Kidney epithelial cell (primary cell): ENCODE results near the gene ZC3H8. TPM values are rescaled to one million over a fixed set of nuclear protein-coding genes. Genes with fewer than 3 reads are reported as not detected.

Experiments used
- DNase-seq: peaks from one replicate; pipeline ENCODE4 v3.0.0-alpha.2; 2010; ENCODE audit warnings: low read depth
- H3K27me3 ChIP-seq: 2 replicates; pipeline ENCODE4 v1.6.0; 2011; ENCODE audit warnings: low read length; ENCODE audit not compliant: control insufficient read depth, insufficient read depth
- H3K36me3 ChIP-seq: 2 replicates; pipeline ENCODE4 v1.5.1; 2011; ENCODE audit warnings: low read length; ENCODE audit not compliant: control insufficient read depth, insufficient read depth
- H3K4me3 ChIP-seq: 2 replicates; pipeline ENCODE4 v1.5.1; 2011; ENCODE audit warnings: low read depth, mild to moderate bottlenecking, control low read depth, low read length
- total RNA-seq: library from RNA; depleted of rRNA; stranded (reverse); fragments of >200 nt; gene quantifications from 2 replicates; pipeline ENCODE4 v1.2.3, GENCODE V29; 2015
- TF ChIP-seq, protein P1 (sequence below): IDR thresholded peaks from 2 replicates; pipeline ENCODE4 v1.5.1; 2011; ENCODE audit warnings: mild to moderate bottlenecking, moderate library complexity, low read length, control low read depth, inconsistent platforms; ENCODE audit not compliant: insufficient read depth, poor library complexity, severe bottlenecking

The ZC3H8 gene
- total RNA-seq, 1 donor from 2014 or later, result 47.5 TPM

DNA sequence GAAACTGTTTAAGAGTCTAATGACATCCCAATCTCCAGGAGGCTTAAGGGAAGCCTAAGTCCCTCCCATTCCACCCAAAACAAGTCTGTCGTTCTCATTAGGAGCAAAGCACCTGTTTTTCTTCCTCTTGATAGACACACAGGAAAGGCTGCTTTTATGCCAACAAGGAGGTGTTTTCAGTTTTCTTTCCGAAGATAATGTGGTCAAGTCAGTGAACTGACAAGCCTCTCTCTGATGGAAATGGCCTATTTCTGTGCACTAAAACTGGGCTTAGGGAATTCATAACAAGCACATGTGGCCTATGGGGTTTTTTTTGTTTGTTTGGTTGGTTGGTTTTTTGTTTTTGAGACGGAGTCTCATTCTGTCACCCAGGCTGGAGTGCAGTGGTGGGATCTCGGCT is 80.5 kb downstream of the ZC3H8 start:
- H3K4me3 ChIP-seq, result no peak overlapping the region
- no peaks in the 10 kb centered on the region for H3K27me3 ChIP-seq
- peak; percentile 16 for DNase-seq
- TF ChIP-seq, protein P1, sequence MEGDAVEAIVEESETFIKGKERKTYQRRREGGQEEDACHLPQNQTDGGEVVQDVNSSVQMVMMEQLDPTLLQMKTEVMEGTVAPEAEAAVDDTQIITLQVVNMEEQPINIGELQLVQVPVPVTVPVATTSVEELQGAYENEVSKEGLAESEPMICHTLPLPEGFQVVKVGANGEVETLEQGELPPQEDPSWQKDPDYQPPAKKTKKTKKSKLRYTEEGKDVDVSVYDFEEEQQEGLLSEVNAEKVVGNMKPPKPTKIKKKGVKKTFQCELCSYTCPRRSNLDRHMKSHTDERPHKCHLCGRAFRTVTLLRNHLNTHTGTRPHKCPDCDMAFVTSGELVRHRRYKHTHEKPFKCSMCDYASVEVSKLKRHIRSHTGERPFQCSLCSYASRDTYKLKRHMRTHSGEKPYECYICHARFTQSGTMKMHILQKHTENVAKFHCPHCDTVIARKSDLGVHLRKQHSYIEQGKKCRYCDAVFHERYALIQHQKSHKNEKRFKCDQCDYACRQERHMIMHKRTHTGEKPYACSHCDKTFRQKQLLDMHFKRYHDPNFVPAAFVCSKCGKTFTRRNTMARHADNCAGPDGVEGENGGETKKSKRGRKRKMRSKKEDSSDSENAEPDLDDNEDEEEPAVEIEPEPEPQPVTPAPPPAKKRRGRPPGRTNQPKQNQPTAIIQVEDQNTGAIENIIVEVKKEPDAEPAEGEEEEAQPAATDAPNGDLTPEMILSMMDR, result no peak
- H3K36me3 ChIP-seq, result no peaks in the 10 kb centered on the region

DNA sequence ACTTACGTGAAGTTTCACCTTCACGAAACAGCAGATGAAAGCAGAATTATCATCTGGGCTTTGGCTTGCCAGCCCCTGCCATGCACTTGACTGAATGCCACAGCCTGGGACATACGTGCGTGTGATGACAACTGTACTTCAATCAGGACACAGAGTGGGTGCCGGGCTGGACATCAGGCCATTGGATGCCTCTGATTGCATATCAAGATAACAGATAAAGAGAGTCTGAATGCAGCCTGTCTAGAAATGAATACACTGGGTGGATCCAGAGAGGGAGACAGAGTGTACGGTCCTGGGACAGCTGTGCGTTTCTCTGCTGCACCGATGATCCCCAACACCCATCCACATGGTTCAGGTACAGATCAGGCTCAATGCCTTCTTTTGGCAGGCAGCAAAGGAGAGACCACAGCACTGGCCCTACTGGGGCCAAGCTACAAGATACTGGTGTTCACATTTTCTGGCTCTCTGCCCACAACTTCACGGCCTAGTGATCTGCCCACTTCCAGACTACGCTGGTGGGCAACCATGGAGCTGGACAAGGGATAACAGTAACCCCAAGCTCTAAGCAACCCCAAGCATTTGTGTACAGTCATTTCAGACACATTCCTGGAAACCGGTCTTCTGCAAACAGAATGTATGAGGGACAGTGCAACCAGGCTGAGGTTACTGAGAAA is 81.1 kb downstream of the ZC3H8 start:
- Histone ChIP-seq H3K36me3 (no peaks in the 10 kb centered on the region), H3K27me3 (no peaks in the 10 kb centered on the region), H3K4me3 (no peak overlapping the region)
- peak; percentile 75 for DNase-seq
- TF ChIP-seq, protein P1, result no peak

DNA sequence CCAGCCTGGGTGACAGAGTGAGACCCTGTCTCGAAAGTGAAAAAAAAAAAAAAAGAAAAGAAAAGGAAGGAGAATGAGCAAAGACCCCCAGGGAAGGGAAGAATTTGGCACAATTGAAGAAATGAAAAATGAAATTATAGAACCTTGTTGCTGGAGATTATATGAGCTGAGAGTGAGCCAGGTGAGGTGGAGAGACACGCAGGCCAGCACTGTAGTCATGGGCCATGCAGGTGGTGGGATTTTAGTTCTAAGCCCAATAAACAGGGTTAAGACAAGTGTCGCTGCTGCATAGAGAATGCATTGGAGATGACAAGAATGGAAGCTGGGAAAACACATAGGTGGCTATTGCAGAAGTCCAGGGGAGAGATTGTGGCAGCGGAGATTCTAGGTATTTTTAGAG is 84.3 kb downstream of the ZC3H8 start:
- H3K36me3 ChIP-seq, result no peaks in the 10 kb centered on the region
- TF ChIP-seq, protein P1, result no peak
- H3K4me3 ChIP-seq, result no peak overlapping the region
- H3K27me3 ChIP-seq, result no peaks in the 10 kb centered on the region
- DNase-seq, result no peak

DNA sequence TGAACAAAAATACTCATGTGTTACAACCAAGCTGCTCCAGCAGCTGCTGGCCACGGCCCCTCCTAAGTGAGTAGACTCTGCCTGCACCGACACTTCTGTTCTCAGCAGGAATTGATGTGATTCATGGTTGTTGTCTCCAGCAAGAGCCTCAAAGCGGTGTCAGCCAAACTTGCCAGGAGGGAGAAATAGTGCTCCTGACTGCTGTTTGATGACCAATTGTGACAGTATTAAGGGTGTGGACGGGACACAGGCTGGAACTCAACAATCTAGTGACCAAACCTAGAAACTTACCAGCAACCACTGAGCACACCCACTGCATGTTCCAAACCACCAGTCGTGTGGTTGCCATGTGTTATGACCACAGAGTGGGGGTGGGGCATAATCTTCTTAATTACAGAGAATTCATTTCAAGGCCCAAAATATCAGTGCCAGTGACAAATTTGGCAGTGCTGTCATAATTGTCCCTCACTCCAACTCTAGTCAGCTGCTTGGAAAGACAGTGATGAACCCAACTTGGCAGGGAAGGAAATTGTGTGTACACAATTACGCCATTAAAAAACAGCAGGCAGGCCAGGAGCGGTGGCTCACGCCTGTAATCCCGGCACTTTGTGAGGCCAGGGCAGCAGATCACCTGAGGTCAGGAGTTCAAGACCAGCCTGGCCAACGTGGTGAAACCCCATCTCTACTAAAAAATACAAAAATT is 86.3 kb downstream of the ZC3H8 start:
- H3K36me3 ChIP-seq, result no peaks in the 10 kb centered on the region
- no peaks in the 10 kb centered on the region for H3K27me3 ChIP-seq
- DNase-seq, result no peak
- no peak overlapping the region for H3K4me3 ChIP-seq
- TF ChIP-seq, protein P1, result no peak

DNA sequence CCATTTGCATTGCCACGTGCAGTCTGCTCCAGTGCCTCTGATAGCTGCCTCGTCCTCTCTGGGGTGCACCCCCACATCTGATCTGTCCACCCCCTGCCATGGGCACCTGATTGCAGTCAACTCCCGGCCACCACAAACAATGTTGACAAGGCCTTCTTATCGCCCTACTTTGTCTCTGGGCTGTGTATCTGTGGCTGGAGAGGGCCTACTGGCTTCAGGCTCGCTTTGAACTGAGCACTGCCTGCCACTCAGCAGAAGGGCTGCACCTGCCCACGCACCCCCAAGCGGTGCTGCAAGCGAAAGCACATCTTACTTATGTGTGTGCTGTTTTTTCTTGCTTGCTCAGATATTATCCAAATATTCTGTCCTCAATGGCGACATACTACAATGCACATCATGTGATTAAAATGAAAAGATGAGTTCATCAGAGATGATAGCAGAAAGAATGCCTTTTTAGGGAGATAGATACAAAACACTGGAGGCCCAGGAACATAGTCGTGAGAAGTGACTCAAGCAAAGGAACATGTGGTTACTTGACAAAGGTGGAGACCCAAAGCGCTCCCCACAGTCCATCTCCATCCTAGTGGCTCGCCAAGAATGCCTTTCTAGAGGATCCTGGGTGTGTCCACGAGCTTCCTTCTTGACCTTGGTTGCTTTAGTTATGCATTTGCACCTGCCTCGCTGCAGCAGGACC is 87.9 kb downstream of the ZC3H8 start:
- H3K36me3 ChIP-seq, result no peaks in the 10 kb centered on the region
- TF ChIP-seq, protein P1, result no peak
- DNase-seq, result no peak
- H3K27me3 ChIP-seq, result no peaks in the 10 kb centered on the region
- no peak overlapping the region for H3K4me3 ChIP-seq
